Measurements from ENCODE around the gene FBXW9. TPM values are rescaled to one million over a fixed set of nuclear protein-coding genes. Genes with fewer than 3 reads are reported as not detected.
A peak's percentile ranks its signal among the peaks of the same experiment; 100 is the strongest.

The FBXW9 gene
- total RNA-seq, 2 donors from 2014 or later, result 3.9 to 4.0 TPM

GRCh38 chr19:12695096-12695495 is 1.3 kb downstream of the FBXW9 start:
- no peak overlapping the region for H3K27ac ChIP-seq
- WGBS, 2 donors, result 49% methylated on average over 2 of the region's 2 CpGs; no CpG with 5 or more reads in 1 of the 2 donors
- no peaks in the 10 kb centered on the region for H3K9me3 ChIP-seq
- intact Hi-C loops (cut with DNase I), result no loop called here
- DNase-seq, result no peak
- no peaks in the 10 kb centered on the region for H3K27me3 ChIP-seq
- no peaks in the 10 kb centered on the region for H3K36me3 ChIP-seq (replicated peaks in 1 of 2; ENCODE audit: insufficient read depth in 1 of 2, low read depth in 2 of 2)
- no peak for TF ChIP-seq POLR2A (IDR thresholded peaks at IDR 0.05)
- TF ChIP-seq CTCF (IDR thresholded peaks at IDR 0.05), result no peak
- H3K4me3 ChIP-seq, result no peak overlapping the region
- no peak for ATAC-seq
- peaks cover 20% of the 10 kb centered on the region for H3K4me1 ChIP-seq

- H3K4me1 ChIP-seq, result peaks cover 20% of the 10 kb centered on the region
- ATAC-seq (no peak), DNase-seq (no peak)
- intact Hi-C loops (cut with DNase I), result no loop called here
- no peaks in the 10 kb centered on the region for H3K36me3 ChIP-seq (replicated peaks in 1 of 2; ENCODE audit: insufficient read depth in 1 of 2, low read depth in 2 of 2)
- no peaks in the 10 kb centered on the region for H3K9me3 ChIP-seq
- no peak for TF ChIP-seq CTCF (IDR thresholded peaks at IDR 0.05)
- TF ChIP-seq POLR2A (IDR thresholded peaks at IDR 0.05), result no peak
- H3K27ac ChIP-seq, result no peak overlapping the region
- H3K4me3 ChIP-seq, result no peak overlapping the region
- no peaks in the 10 kb centered on the region for H3K27me3 ChIP-seq
- WGBS, 2 donors, result 76 to 83% methylated on average over 9 to 12 of the region's 16 CpGs
These were observed 1.8 kb downstream of the FBXW9 start for GRCh38 chr19:12694641-12695040.

- Histone ChIP-seq H3K36me3 (replicated peaks in 1 of 2; ENCODE audit: insufficient read depth in 1 of 2, low read depth in 2 of 2) (no peaks in the 10 kb centered on the region), H3K27me3 (no peaks in the 10 kb centered on the region), H3K4me1 (peaks cover 20% of the 10 kb centered on the region), H3K4me3 (no peak overlapping the region), H3K9me3 (no peaks in the 10 kb centered on the region), H3K27ac (no peak overlapping the region)
- no peak for TF ChIP-seq POLR2A (IDR thresholded peaks at IDR 0.05)
- no peak for TF ChIP-seq CTCF (IDR thresholded peaks at IDR 0.05)
- intact Hi-C loops (cut with DNase I), result no loop called here
- DNase-seq, result no peak
- 81 to 91% methylated on average over 4 to 5 of the region's 5 CpGs for WGBS, 2 donors
- no peak for ATAC-seq
These were observed 3.5 kb downstream of the FBXW9 start for GRCh38 chr19:12692960-12693359.

- TF ChIP-seq POLR2A (IDR thresholded peaks at IDR 0.05), result no peak
- no peak for TF ChIP-seq CTCF (IDR thresholded peaks at IDR 0.05)
- ATAC-seq, result no peak
These were observed 6.7 kb downstream of the FBXW9 start for GRCh38 chr19:12689581-12690216.

GRCh38 chr19:12689012-12689411 is 7.4 kb downstream of the FBXW9 start:
- DNase-seq, result no peak
- ATAC-seq, result peak; percentile 13
- TF ChIP-seq CTCF (IDR thresholded peaks at IDR 0.05), result no peak
- no peak for TF ChIP-seq POLR2A (IDR thresholded peaks at IDR 0.05)
- intact Hi-C loops (cut with DNase I), result no loop called here
- Histone ChIP-seq H3K36me3 (replicated peaks in 1 of 2; ENCODE audit: insufficient read depth in 1 of 2, low read depth in 2 of 2) (no peaks in the 10 kb centered on the region), H3K9me3 (no peaks in the 10 kb centered on the region), H3K4me3 (no peak overlapping the region), H3K4me1 (no peaks in the 10 kb centered on the region), H3K27me3 (no peaks in the 10 kb centered on the region), H3K27ac (no peak overlapping the region)
- 60 to 85% methylated on average over 1 to 12 of the region's 12 CpGs for WGBS, 2 donors

More at GRCh38 chr19:12689581-12690216, 6.7 kb downstream of the FBXW9 start:
- DNase-seq, result no peak
- intact Hi-C loops (cut with DNase I), result no loop called here
- no peaks in the 10 kb centered on the region for H3K27me3 ChIP-seq
- no peak overlapping the region for H3K4me3 ChIP-seq
- peaks cover under 1% of the 10 kb centered on the region for H3K4me1 ChIP-seq
- no peak overlapping the region for H3K27ac ChIP-seq
- 71 to 90% methylated on average over 11 to 23 of the region's 26 CpGs for WGBS, 2 donors
- H3K9me3 ChIP-seq, result no peaks in the 10 kb centered on the region
- H3K36me3 ChIP-seq (replicated peaks in 1 of 2; ENCODE audit: insufficient read depth in 1 of 2, low read depth in 2 of 2), result no peaks in the 10 kb centered on the region
